Gastrocnemius medialis (tissue), 4 donors: ENCODE results near the gene DNAH6.

Experiments used
- CTCF ChIP-seq, 5 experiments: fragments of 450-650 bp in 3 of 5; fragments of 200-600 bp in 2 of 5; sonication (generic) in 2 of 5; IDR thresholded peaks in 4 of 5; conservative IDR thresholded peaks in 1 of 5; 1 replicate in 4 of 5; 2 replicates in 1 of 5; pipeline ENCODE4 v1.5.1; 2016 to 2019; ENCODE audit warnings: antibody characterized with exemption in 5 of 5, mild to moderate bottlenecking in 3 of 5, moderate library complexity in 3 of 5
- POLR2A ChIP-seq, 2 donors: fragments of 450-650 bp; IDR thresholded peaks; one replicate each; pipeline ENCODE4 v1.6.1; 2017; ENCODE audit warnings: antibody characterized with exemption in 2 of 2, mild to moderate bottlenecking in 2 of 2, moderate library complexity in 2 of 2

- TF ChIP-seq CTCF (IDR thresholded peaks at IDR 0.05 in 4 of 5, conservative IDR thresholded peaks at IDR 0.05 in 1 of 5) (no peak), POLR2A (IDR thresholded peaks at IDR 0.05) (no peak)
Observed at GRCh38 chr2:84697895-84698294, 181.6 kb downstream of the DNAH6 start.
